ENCODE data around the gene HRH4.

- TF ChIP-seq CTCF (optimal IDR thresholded peaks at IDR 0.05 in 1 of 3, IDR thresholded peaks at IDR 0.05 in 1 of 3, conservative IDR thresholded peaks at IDR 0.05 in 1 of 3; ENCODE audit: extremely low read depth in 1 of 3, insufficient read depth in 2 of 3, low read length in 3 of 3) (no peak), EZH2 (IDR thresholded peaks at IDR 0.05; ENCODE audit: low read length) (no peak)
Observed at GRCh38 chr18:24461996-24462395, 1.6 kb downstream of the HRH4 start.

All from keratinocyte (primary cell).